T-helper 2 cell (primary cell): ENCODE data around the gene DCDC2.
"Not testable (repeated sequence)": the region's sequence is repeated elsewhere in the genome, so short reads cannot be mapped to it uniquely, and the experiment has no call there.

ENCODE experiments used
- DNase-seq, 5 experiments: peaks; one replicate each; pipeline versions ENCODE4 v3.0.0 to v3.0.0-alpha.2; 2012 to 2022

Gene DCDC2

DNA sequence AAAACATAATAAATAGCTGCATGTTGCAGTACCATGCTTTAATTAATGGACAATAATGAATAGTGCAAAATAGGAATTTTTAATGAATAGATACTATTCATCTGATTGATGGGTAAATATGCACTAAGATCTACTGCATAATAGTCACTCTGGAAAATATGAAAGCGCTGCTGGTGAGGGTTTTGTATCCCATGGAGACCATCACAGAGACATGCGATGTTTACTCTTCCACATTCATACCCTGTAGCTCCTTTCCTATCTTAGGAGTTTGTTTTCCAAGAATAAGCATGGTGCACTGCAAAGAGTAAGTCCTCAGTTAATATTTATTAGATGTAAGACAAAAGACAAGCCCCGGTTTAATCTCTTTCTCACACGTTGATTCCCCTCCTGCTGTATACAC, 150.4 kb downstream of the DCDC2 start:
- DNase-seq = no peak

DNA sequence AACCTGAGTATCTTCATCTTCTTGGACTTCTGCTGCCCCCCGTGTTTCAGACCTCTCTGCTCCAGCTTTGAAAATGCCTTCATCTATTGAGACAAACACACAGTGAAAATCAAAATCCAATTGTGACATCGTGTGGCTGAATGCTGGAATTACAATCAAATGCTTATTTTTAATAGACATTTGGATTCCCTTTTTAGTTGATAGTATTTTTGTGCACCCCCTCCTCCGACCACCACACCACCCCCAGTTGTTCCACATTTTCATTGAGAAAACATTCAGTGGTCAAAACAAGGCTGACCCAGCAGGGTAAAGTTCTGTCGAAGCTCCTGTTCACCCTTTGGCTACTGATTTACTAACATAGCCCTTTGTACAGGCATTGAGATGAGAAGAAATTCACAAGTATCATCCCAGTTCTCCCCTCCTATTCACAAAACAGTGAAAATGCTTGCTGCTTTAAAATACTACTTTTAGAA, 152.8 kb downstream of the DCDC2 start:
- DNase-seq = peak in 1 of 5 experiments; percentile 14

DNA sequence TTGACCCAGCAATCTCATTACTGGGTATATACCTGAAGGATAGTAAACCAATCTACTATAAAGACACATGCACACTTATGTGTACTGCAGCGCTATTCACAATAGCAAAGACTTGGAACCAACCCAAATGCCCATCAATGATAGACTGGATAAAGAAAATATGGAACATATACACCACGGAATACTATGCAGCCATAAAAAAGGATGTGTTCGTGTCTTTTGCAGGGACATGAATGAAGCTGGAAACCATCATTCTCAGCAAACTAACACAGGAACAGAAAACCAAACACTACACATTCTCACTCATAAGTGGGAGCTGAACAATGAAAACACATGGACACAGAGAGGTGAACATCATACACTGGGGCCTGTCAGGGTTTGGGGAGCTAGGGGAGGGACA, 153.7 kb downstream of the DCDC2 start:
- DNase-seq = not testable (repeated sequence)

DNA sequence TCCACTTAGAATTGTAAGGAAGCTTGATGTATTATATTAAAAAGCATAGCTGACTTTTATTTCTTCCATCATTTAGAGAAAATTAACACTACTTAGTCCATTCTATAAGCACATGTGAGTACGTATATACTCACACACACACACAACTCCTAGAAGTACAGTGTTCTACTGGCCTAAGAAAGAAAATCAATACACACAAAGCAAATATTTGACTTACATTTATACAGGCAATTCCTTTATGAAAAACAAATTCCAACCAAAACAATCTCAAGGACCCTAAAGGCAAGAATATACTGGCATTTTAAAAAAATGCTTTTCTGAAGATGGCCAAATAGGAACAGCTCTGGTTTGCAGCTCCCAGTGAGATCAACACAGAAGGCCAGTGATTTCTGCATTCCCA, 160.0 kb downstream of the DCDC2 start:
- DNase-seq = no peak

DNA sequence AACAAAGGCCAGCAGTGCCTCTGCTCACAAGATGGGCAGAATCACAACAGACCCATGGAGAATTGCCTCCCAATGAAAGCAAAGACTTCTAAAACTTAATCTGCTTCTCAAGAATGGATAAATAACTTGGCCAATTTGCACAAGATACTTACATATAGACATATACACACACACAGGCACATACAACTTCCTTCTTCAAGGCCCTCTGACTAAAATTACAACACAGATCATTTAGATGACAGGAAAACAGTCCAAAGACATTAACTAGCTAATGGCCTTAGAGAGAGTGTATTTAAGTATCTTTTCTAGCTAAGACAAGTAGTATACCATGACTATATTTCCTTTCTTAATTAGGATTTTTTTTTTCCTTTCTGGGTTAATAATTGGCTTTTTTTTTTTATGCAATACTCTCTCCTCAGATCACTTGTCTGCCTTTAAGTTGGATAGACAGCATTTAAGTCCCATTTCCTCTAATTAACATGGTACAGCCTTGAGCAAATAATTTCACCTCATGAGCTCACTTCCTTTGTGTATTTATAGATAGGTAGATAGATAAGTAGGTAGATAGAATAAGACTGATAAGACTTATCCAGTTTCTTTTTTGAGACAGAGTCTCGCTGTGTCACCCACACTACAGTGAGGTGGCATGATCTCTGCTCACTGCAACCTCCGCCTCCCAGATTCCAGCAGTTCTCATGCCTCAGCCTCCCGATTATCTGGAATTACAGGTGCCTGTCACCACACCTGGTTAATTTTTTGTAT, 161.8 kb downstream of the DCDC2 start:
- DNase-seq = no peak

DNA sequence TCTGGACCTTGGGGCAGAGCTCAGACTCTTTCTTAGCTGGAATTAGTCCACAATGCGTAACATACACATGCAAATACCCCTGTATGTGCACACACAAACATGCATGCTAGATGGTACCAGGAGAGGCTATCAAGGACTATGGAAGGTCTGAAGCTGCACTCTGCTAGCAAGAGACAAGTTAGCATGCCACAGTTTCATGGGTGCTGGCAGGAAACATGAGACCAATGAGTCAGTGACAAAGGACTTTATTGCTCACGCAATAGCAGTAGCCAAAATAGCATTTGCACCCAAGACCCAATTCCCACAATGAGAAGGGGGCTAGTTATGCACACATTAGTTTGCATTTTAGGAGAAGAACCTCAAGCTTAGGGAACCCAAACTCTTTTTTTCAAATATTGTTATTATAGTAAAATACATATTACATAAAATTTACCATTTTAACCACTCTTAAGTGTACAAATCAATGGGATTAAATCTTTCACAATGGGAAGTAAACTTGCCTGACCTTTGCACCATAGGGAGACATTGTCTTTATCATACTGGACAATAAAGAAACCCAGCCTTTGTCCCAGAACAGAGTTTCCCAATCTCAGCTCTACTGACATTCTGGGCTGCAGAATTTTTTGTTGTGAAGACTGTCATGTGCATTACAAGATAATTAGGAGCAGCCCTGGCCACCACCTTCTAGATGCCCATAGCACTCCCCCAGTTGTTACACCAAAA, 162.7 kb downstream of the DCDC2 start:
- no peak for DNase-seq

GRCh38 chr6:24193364-24193763, 164.5 kb downstream of the DCDC2 start:
- DNase-seq = no peak

DNA sequence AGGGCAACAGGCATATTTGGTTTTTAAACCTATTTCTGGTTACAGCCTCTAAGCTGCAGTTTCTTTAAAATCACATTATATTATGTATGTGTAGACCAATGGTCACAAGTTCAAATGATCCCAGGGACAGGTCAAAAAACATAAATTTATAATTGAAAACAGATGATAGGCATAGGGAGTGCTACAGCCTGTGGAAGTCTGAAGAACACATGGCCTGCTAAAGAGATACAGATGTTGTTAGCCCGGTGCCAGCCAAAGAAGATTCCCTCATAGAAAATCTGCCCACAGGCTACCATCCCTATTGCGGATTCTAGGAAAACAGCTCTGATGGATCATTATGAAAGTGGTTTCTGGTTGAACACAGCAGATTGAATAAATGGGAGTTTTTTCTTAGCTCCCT, 166.5 kb downstream of the DCDC2 start:
- DNase-seq = no peak

DNA sequence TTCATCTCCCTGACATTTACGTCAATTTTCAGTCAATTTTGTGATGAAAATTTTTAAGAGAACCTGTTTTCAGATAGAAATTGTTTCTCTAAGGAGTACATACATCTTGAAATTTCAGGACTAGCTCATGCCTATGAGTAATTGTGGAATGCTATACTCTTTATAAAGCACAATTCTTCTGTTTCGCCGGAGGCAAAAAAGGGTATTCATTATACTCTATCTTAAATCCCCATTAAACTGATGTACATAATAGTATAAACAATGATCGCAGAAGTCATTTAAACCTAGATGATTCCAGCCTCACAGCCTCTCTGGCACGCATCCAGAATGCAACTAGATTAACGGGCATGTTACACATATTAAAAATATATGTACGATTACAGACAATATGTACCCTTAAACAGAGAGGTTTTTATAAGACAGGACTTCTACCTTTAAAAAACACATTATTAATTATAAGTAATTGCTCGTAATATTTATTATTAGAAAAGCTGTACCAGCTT, 169.2 kb downstream of the DCDC2 start:
- DNase-seq = no peak

GRCh38 chr6:24187965-24188577, 169.8 kb downstream of the DCDC2 start:
- no peak for DNase-seq

DNA sequence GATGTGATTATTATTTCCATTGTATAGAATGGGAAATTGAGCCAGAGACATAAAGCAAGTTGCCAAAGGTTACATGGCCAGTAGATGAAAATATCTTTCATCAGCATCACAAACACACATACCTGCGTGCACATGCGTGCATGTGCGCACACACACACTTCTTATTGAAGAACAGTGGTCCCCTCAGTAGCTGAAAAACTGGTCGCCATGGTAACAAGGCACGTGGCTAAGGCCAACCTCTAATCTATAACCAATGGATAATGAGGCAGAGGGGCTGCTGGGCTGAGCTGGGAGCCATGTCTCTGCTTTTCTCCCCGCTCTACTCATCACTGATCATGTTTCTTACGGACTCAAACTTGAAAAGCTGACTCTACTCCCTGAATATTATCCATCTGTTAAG, 171.5 kb downstream of the DCDC2 start:
- no peak for DNase-seq

GRCh38 chr6:24183584-24183983, 174.3 kb downstream of the DCDC2 start:
- no peak for DNase-seq

DNA sequence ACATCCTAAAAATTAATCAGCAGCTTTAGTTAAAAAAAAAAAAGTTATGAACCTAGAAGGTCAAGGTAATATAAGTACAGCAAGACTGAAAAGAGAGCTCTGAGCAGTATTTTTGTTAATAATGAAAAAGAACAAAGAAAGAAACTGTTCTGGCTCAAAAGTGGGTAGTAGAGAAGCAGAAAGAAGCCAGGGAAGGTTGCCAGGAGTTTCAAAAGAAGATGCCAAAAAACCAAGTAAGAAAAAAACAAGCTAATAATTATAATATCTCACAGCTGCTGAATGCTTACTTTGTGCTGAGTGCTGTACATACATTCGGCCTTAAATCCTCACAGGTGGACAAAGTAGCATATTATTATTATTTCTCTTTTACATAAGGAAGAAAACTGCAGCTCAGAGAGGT, 200.0 kb downstream of the DCDC2 start:
- DNase-seq = no peak

DNA sequence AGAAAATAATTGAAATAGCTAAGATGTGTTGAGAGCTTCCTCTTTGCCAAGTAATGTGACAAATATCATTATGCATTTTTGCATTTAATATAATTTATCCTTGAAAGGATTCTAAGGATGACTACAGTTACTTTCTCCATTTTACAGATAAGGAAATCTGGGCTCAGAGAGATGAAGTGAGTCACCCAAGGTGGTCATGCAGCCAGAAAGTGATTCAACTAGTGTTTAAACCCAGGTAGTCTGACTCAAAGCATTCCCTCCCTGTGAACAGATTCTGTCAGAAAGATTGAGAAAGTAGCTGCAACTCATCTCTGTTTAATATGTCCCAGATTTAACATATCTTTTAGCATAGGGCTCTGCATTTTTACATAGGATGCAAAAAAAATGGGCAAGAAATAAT, 203.7 kb downstream of the DCDC2 start:
- DNase-seq = no peak

- no peak for DNase-seq
These were observed 205.8 kb downstream of the DCDC2 start for GRCh38 chr6:24152014-24152413.

GRCh38 chr6:24149836-24150235, 208.0 kb downstream of the DCDC2 start:
- DNase-seq = no peak

GRCh38 chr6:24149296-24149695, 208.6 kb downstream of the DCDC2 start:
- no peak for DNase-seq

- no peak for DNase-seq
These were observed 209.2 kb downstream of the DCDC2 start for GRCh38 chr6:24148684-24149083.

DNA sequence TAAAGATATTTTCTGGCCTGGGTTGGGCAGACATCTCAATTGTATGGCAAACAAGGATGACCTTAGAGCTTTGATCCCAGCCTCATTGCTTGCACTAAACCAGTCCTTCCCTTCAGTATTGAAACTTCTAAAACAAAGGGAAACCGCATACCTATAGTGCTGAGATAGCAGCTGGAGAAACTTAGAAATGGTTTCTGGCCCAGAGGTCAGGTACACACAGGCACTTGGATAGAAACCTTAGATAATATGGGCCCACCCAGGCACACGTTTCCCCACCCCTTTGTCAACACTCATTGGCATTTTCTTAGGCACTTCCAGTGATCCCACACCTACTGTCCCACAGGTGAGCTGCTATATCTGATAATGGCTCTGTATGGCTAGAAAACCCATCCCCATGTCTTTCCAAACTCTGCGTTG, 209.7 kb downstream of the DCDC2 start:
- DNase-seq = no peak

DNA sequence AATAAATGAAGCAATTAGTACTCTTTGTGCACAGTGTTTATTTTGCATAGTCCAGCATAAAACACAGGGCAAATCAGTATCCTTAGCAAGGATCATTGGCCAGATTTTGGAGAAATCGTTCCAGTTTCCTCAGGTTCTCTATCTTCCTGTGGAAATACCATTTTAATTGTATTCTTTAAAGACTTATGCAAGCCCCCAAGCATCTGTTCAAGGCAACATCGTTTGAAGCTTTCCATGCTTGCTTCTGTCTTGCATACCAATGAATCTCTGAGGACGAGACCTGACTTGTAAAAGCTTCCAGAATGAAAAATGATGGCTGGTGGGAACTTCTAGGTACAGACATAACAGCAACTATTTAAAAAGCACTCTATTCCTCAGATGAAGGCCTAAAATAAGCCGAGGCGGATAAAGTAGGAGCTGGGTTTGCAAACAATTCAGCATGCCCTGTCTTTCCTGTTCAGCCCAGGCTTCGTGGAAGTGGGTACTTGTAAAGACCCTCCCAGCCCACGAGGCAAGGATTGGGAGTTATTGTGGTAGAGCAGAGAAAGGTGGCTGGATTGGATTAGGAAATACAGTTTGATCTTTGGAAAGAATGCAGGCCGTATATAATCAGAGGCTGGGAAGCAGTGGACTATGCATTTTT, 210.2 kb downstream of the DCDC2 start:
- no peak for DNase-seq

- DNase-seq = no peak
These were observed 211.0 kb downstream of the DCDC2 start for GRCh38 chr6:24146871-24147270.

GRCh38 chr6:24145690-24146131, 212.1 kb downstream of the DCDC2 start:
- no peak for DNase-seq

GRCh38 chr6:24142733-24143132, 215.1 kb downstream of the DCDC2 start:
- not testable (repeated sequence) for DNase-seq
